ENCODE data around the gene SLITRK6. TPM values are rescaled to one million over a fixed set of nuclear protein-coding genes. Genes with fewer than 3 reads are reported as not detected.
"Not testable (repeated sequence)": the region's sequence is repeated elsewhere in the genome, so short reads cannot be mapped to it uniquely, and the experiment has no call there.

SLITRK6 gene
- total and polyA plus RNA-seq, 12 donors, result 0.12 to 1.2 (median 0.64) TPM; not detected in 1

GRCh38 chr13:85771856-85772255, 27.4 kb downstream of the SLITRK6 start:
- no peaks in the 10 kb centered on the region for H3K27me3 ChIP-seq
- 55 to 64% methylated on average over 1 of the region's 1 CpG for WGBS, 2 donors
- no peaks in the 10 kb centered on the region for H3K4me1 ChIP-seq
- no peak for TF ChIP-seq CTCF (IDR thresholded peaks at IDR 0.05)
- intact Hi-C loops (cut with DNase I), result no loop called here
- ATAC-seq (no peak), DNase-seq (no peak)
- no peak overlapping the region for H3K27ac ChIP-seq
- H3K36me3 ChIP-seq, result no peaks in the 10 kb centered on the region
- H3K9me3 ChIP-seq, result peaks cover 0 to 9% (median 0%) of the 10 kb centered on the region in 11 donors
- H3K4me3 ChIP-seq, result no peak overlapping the region

GRCh38 chr13:85768946-85769345, 30.3 kb downstream of the SLITRK6 start:
- H3K27me3 ChIP-seq, result no peaks in the 10 kb centered on the region
- H3K27ac ChIP-seq, result no peak overlapping the region
- H3K9me3 ChIP-seq, result peaks cover 0 to 5% (median 0%) of the 10 kb centered on the region in 11 donors
- H3K4me1 ChIP-seq, result no peaks in the 10 kb centered on the region
- ATAC-seq (no peak), DNase-seq (no peak)
- H3K36me3 ChIP-seq, result no peaks in the 10 kb centered on the region
- no peak overlapping the region for H3K4me3 ChIP-seq
- intact Hi-C loops (cut with DNase I), result no loop called here
- TF ChIP-seq CTCF (IDR thresholded peaks at IDR 0.05), result no peak

- WGBS, 2 donors, result 13 to 38% methylated on average over 2 of the region's 2 CpGs
Observed at GRCh38 chr13:85755123-85755522, 44.1 kb downstream of the SLITRK6 start.

GRCh38 chr13:85743201-85743770, 55.9 kb downstream of the SLITRK6 start:
- DNase-seq; H3K36me3 ChIP-seq; H3K27me3 ChIP-seq; ATAC-seq; H3K4me3 ChIP-seq; intact Hi-C loops (cut with DNase I); H3K27ac ChIP-seq; H3K4me1 ChIP-seq; H3K9me3 ChIP-seq: not testable (repeated sequence)
- 46 to 74% methylated on average over 11 of the region's 11 CpGs for WGBS, 2 donors

More at GRCh38 chr13:85755123-85755522, 44.1 kb downstream of the SLITRK6 start:
- TF ChIP-seq CTCF (IDR thresholded peaks at IDR 0.05), result no peak
- Histone ChIP-seq H3K4me1 (no peaks in the 10 kb centered on the region), H3K4me3 (no peak overlapping the region), H3K9me3 (no peaks in the 10 kb centered on the region), H3K36me3 (no peaks in the 10 kb centered on the region), H3K27me3 (no peaks in the 10 kb centered on the region), H3K27ac (no peak overlapping the region)
- ATAC-seq, result no peak
- no peak for DNase-seq
- intact Hi-C loops (cut with DNase I), result no loop called here

All from heart right ventricle (tissue), 16 donors.